Panc1 (cell line): ENCODE measurements around the gene HAGH. TPM values are rescaled to one million over a fixed set of nuclear protein-coding genes. Genes with fewer than 3 reads are reported as not detected.

Experiments
- ATAC-seq: fragments of 200-7000 bp; cut with Tn5 transposase; 2 replicates; pipeline ENCODE4 v1.9.1; 2020; ENCODE audit warnings: mild to moderate bottlenecking, moderate library complexity
- BruUV-seq: library from RNA; stranded (reverse); fragments of 400-500 nt; replicated peaks from 2 replicates; lab custom pipeline; 2021; lab: Mats Ljungman, UMichigan
- CTCF ChIA-PET: fragments of 300-600 bp; sonication (Branson Sonifier 250); formaldehyde crosslinking; loops from one replicate; lab custom pipeline; 2022; ENCODE audit warnings: antibody characterized with exemption; lab: Charles Lee
- POLR2A ChIA-PET: fragments of 300-600 bp; sonication (Branson Sonifier 250); formaldehyde crosslinking; loops from one replicate; lab custom pipeline; 2022; ENCODE audit warnings: antibody characterized with exemption; lab: Charles Lee
- DNase-seq: peaks from one replicate; pipeline ENCODE4 v3.0.0-alpha.2; 2010; ENCODE audit warnings: low read depth, low spot score
- H3K27ac ChIP-seq: 2 replicates; pipeline ENCODE4 v1.5.1; 2011; ENCODE audit warnings: mild to moderate bottlenecking, low read length, inconsistent platforms
- H3K27me3 ChIP-seq: fragments of 200-500 bp; sonication (Bioruptor generic); 2 replicates; pipeline ENCODE4 v1.6.0; 2014; ENCODE audit warnings: low read length, inconsistent platforms; ENCODE audit not compliant: control insufficient read depth, insufficient read depth
- H3K36me3 ChIP-seq: fragments of 200-500 bp; sonication (Bioruptor generic); 2 replicates; pipeline ENCODE4 v1.5.1; 2014; ENCODE audit warnings: inconsistent platforms, mild to moderate bottlenecking, low read length, moderate library complexity; ENCODE audit not compliant: control insufficient read depth, insufficient read depth
- H3K4me1 ChIP-seq: 2 replicates; pipeline ENCODE4 v1.5.1; 2011; ENCODE audit warnings: inconsistent platforms, mild to moderate bottlenecking, low read length, moderate library complexity; ENCODE audit not compliant: control insufficient read depth, insufficient read depth
- H3K4me3 ChIP-seq, 2 experiments: 2 replicates each; pipeline ENCODE4 v1.5.1; 2011 to 2012; ENCODE audit warnings: low read depth in 2 of 2, low read length in 2 of 2, mild to moderate bottlenecking in 2 of 2, inconsistent platforms in 1 of 2, moderate library complexity in 1 of 2
- H3K9me3 ChIP-seq: fragments of 200-500 bp; sonication (Bioruptor generic); 2 replicates; pipeline ENCODE4 v1.5.1; 2014; ENCODE audit warnings: low read depth, mild to moderate bottlenecking, inconsistent platforms, low read length, moderate library complexity; ENCODE audit not compliant: control insufficient read depth, insufficient read depth
- POLR2AphosphoS5 ChIP-seq: IDR thresholded peaks from 2 replicates; pipeline ENCODE4 v1.6.1; 2012; ENCODE audit warnings: mild to moderate bottlenecking, low read depth, low read length, moderate library complexity
- SIN3A ChIP-seq: IDR thresholded peaks from 2 replicates; pipeline ENCODE4 v1.6.1; 2012; ENCODE audit warnings: low read depth, mild to moderate bottlenecking, low read length, moderate library complexity, borderline replicate concordance; ENCODE audit not compliant: insufficient read depth
- TCF7L2 ChIP-seq: IDR thresholded peaks from 2 replicates; pipeline ENCODE4 v1.6.1; 2011; ENCODE audit warnings: mild to moderate bottlenecking, low read depth, low read length, inconsistent platforms
- in situ Hi-C: cut with HindIII; loops from 2 replicates; pipeline ENCODE4 v1.10.0; 2016; ENCODE audit warnings: low sequenced_read_pairs, low pct_unique_long_range_greater_than_20kb
- intact Hi-C: fragments of 100-400 bp; cut with micrococcal nuclease; formaldehyde crosslinking; loops from one replicate; pipeline ENCODE4 v1.10.0; 2022; ENCODE audit not compliant: unreplicated experiment
- total RNA-seq: library from RNA; stranded (reverse); gene quantifications from one replicate; pipeline ENCODE4 v1.2.1, GENCODE V29; 2021; ENCODE audit not compliant: unreplicated experiment
- TF ChIP-seq, protein P1 (sequence below): fragments of 450-650 bp; IDR thresholded peaks from 2 replicates; pipeline ENCODE4 v1.5.1; 2017; ENCODE audit warnings: mild to moderate bottlenecking
- TF ChIP-seq, protein P2 (sequence below), 2 experiments: IDR thresholded peaks; 2 replicates each; pipeline ENCODE4 v1.6.1; 2011 to 2012; ENCODE audit warnings: low read depth in 2 of 2, control low read depth in 1 of 2, low read length in 1 of 2, mild to moderate bottlenecking in 1 of 2, moderate library complexity in 1 of 2; ENCODE audit not compliant: insufficient read depth in 1 of 2

The HAGH gene
- total RNA-seq, 1 experiment from 2014 or later = 58.9 TPM

DNA sequence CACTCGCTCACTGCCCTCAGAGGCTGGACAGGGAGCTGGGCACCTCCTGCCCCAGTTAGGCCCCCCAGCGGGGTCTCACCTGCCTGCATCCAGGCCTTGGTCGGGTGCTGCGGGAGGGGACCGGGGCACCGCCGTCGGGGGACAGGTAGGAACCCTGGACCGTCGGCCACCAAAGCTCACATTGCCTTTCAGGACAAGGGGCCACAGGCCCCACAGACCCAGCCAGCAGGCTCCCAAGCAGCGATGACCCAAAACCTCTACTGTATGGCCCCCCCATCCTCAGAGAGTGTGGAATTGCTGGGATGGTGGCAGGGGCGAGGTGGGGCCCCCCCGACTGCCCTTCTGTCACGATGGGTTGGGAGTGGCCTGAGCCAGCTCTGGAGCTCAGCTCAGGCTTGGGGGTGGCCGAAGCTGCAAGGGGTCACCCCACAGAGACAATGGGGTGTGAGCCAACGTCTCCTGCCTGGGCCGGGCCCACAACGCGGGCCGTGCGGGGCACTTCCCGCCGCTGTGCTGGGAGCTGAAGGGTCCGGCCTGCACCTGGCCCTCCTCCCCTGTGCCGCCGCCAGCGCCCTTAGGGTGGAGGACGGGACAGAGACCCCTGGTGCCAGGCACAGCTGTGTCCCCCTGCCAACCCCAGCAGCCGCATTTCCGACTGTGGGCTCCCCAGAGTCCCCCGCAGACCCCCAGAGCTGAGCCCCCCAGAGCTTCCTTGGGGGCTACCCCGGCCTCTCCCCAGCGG, 33.6 kb downstream of the HAGH start:
- in situ Hi-C loops = no loop called here
- DNase-seq (no peak), ATAC-seq (no peak)
- no peaks in the 10 kb centered on the region for H3K27me3 ChIP-seq
- no peak overlapping the region for H3K27ac ChIP-seq
- peaks cover 3% of the 10 kb centered on the region; the same call in 1 of the 2 replicates for H3K4me1 ChIP-seq
- TF ChIP-seq SIN3A = no peak
- no peaks in the 10 kb centered on the region; the same call in 1 of the 2 replicates for H3K9me3 ChIP-seq
- no peak overlapping the region for H3K4me3 ChIP-seq
- no peaks in the 10 kb centered on the region for H3K36me3 ChIP-seq
- ChIA-PET POLR2A (no interaction called here), CTCF (no interaction called here)
- BruUV-seq = no TSS peak
- intact Hi-C loops = no loop called here

DNA sequence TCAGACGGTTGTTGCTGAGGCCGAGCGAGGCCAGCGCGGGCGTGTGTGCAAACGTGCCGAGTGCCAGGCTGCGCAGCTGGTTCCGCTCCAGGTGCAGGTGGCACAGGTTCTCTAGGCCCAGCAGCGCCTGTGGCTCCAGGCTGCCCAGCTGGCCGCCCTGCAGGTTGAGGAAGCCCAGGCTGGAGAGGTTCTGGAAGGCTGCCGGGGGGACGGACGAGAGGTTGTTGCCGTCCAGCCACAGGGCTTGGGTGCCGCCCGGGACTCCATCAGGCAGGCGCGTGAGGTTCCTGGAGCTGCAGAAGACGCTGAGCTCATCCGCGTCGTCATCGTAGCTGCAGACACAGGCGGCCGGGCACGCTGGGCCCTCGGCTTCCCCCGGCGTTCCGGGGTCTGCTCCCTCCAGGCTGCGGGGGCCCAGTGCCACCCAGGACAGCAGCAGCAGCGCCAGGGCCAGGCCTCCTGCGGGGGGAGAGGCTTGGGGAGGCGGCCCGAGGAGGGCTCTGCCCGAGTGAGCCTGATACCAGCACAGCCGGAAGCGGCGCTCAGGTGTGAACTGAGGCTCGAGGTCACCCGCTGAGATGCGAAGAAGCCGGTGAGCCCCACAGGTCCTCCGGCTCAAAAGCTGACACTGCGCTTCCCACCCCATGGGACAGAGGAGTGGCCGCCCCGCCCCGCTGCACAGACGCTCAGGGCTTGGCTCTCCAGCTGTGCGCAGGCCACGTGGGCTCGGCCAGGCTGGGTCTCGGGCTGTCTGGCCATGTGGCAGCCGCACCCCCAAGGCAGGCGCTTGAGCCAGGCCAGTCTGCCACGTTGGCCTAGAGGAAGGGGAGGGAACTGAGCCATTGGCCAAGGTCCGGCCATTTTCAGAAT, 34.4 kb downstream of the HAGH start:
- no peaks in the 10 kb centered on the region for H3K36me3 ChIP-seq
- ChIA-PET CTCF (no interaction called here), POLR2A (no interaction called here)
- H3K27me3 ChIP-seq = no peaks in the 10 kb centered on the region
- peaks cover 3% of the 10 kb centered on the region; the same call in 1 of the 2 replicates for H3K4me1 ChIP-seq
- H3K27ac ChIP-seq = no peak overlapping the region
- peak; percentile 31; the same call in 1 of the 2 replicates for ATAC-seq
- intact Hi-C loops (no loop called here), in situ Hi-C loops (no loop called here)
- TF ChIP-seq SIN3A (no peak), TCF7L2 (no peak), POLR2AphosphoS5 (no peak)
- TF ChIP-seq, protein P1, sequence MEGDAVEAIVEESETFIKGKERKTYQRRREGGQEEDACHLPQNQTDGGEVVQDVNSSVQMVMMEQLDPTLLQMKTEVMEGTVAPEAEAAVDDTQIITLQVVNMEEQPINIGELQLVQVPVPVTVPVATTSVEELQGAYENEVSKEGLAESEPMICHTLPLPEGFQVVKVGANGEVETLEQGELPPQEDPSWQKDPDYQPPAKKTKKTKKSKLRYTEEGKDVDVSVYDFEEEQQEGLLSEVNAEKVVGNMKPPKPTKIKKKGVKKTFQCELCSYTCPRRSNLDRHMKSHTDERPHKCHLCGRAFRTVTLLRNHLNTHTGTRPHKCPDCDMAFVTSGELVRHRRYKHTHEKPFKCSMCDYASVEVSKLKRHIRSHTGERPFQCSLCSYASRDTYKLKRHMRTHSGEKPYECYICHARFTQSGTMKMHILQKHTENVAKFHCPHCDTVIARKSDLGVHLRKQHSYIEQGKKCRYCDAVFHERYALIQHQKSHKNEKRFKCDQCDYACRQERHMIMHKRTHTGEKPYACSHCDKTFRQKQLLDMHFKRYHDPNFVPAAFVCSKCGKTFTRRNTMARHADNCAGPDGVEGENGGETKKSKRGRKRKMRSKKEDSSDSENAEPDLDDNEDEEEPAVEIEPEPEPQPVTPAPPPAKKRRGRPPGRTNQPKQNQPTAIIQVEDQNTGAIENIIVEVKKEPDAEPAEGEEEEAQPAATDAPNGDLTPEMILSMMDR = no peak
- TF ChIP-seq, protein P2, sequence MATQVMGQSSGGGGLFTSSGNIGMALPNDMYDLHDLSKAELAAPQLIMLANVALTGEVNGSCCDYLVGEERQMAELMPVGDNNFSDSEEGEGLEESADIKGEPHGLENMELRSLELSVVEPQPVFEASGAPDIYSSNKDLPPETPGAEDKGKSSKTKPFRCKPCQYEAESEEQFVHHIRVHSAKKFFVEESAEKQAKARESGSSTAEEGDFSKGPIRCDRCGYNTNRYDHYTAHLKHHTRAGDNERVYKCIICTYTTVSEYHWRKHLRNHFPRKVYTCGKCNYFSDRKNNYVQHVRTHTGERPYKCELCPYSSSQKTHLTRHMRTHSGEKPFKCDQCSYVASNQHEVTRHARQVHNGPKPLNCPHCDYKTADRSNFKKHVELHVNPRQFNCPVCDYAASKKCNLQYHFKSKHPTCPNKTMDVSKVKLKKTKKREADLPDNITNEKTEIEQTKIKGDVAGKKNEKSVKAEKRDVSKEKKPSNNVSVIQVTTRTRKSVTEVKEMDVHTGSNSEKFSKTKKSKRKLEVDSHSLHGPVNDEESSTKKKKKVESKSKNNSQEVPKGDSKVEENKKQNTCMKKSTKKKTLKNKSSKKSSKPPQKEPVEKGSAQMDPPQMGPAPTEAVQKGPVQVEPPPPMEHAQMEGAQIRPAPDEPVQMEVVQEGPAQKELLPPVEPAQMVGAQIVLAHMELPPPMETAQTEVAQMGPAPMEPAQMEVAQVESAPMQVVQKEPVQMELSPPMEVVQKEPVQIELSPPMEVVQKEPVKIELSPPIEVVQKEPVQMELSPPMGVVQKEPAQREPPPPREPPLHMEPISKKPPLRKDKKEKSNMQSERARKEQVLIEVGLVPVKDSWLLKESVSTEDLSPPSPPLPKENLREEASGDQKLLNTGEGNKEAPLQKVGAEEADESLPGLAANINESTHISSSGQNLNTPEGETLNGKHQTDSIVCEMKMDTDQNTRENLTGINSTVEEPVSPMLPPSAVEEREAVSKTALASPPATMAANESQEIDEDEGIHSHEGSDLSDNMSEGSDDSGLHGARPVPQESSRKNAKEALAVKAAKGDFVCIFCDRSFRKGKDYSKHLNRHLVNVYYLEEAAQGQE (IDR thresholded peaks at IDR 0.05; ENCODE audit: insufficient read depth in 1 of 2, low read depth in 2 of 2, low read length in 1 of 2) = no peak
- DNase-seq = no peak
- no TSS peak for BruUV-seq
- H3K4me3 ChIP-seq = no peak overlapping the region
- no peaks in the 10 kb centered on the region for H3K9me3 ChIP-seq
